ENCODE data around the gene TRIP13.

Gene TRIP13

GRCh38 chr5:956941-957747 is 64.5 kb downstream of the TRIP13 start:
- no peak for DNase-seq

GRCh38 chr5:957748-958485 is 65.2 kb downstream of the TRIP13 start:
- no peak for DNase-seq

GRCh38 chr5:958701-959571 is 66.3 kb downstream of the TRIP13 start:
- DNase-seq = peak; percentile 27 to 43

GRCh38 chr5:959581-960531 is 67.2 kb downstream of the TRIP13 start:
- no peak for DNase-seq

GRCh38 chr5:960551-960950 is 67.9 kb downstream of the TRIP13 start:
- no peak for DNase-seq

- DNase-seq = no peak
Measured at GRCh38 chr5:961002-961710, 68.5 kb downstream of the TRIP13 start.

- DNase-seq = no peak
Measured at GRCh38 chr5:961711-962240, 69.1 kb downstream of the TRIP13 start.

GRCh38 chr5:962386-962785 is 69.7 kb downstream of the TRIP13 start:
- DNase-seq = no peak

- DNase-seq = no peak
Measured at GRCh38 chr5:962801-963200, 70.1 kb downstream of the TRIP13 start.

GRCh38 chr5:963310-963672 is 70.6 kb downstream of the TRIP13 start:
- no peak for DNase-seq

GRCh38 chr5:963673-964531 is 71.2 kb downstream of the TRIP13 start:
- DNase-seq = no peak

GRCh38 chr5:964821-965220 is 72.1 kb downstream of the TRIP13 start:
- DNase-seq = no peak

GRCh38 chr5:965604-966344 is 73.1 kb downstream of the TRIP13 start:
- DNase-seq = no peak

- no peak for DNase-seq
Measured at GRCh38 chr5:966345-966710, 73.6 kb downstream of the TRIP13 start.

GRCh38 chr5:966941-967340 is 74.3 kb downstream of the TRIP13 start:
- DNase-seq = no peak
